ENCODE data around the gene MAGI1. TPM values are rescaled to one million over a fixed set of nuclear protein-coding genes. Genes with fewer than 3 reads are reported as not detected.
A peak's percentile ranks its signal among the peaks of the same experiment; 100 is the strongest.

Gene MAGI1
- total RNA-seq, 1 donor from 2014 or later: 37.5 TPM

DNA sequence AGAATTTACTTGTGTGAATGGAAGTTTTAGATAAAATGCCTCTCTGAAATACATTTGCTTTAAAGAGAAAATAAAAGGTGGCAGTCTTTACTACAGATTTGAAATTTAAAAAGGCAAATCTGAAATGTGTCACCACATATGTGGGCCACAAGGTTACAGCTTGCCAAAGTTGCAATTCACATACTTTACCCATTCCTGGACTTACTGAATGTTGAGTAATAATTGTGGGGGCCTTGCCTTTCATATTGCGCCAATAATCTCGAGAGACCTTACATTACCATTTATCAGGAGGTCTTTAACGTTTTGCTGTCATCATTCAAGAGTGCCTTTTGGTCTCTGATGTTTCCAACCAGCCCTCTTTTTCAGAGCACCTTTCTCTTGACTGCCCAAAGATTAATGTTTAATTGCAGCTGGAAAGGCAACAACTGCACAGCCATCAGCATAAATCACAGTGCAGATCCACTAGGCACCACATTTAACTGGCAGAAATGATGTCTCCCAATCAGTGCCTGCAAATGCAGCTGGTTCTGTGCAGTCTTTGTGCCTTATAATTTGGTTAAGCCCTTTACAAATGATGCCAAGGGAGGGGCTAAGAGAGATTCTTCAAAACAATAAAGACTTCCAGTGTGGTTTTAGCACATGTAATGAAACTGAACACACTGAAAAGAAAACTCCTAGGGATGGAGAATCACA, 206.8 kb downstream of the MAGI1 start:
- ATAC-seq: no peak
- intact Hi-C loops (cut with micrococcal nuclease): no loop called here
- DNase-seq: no peak

DNA sequence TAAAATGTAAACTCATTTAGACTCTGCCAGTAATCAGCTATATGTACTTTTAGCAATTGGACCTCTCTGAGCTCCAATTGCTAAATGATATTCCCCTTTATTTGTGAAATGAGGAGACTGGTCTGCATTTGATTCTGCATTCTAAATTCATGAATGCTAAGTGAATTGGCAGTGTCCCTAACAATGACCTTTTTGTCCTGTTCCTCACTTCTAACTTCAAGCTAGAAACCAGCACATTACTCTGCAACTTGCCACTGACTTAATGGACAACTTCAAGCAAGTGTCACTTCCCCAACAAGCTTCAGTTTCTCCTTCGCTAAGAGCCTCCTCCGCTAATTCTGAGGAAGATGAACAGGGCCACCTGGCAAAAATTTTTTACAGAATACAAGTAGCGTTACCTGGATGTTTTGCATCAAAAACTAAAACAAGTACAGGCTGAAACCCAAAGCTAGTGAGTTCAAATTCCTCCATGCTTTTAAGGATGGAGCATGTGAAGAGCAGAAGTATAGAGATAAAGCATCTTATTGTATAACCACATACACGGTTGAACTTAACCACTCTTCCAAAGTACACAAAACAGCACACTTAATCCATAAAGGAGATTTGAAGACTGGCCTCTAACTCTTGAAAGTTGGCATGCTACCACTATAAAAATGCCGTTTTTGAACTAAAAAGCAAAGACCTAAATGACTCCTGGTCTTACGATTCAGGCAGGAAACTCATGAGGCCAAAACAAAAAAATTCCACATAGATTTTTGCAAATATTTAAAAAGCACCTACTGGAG, 207.6 kb downstream of the MAGI1 start:
- intact Hi-C loops (cut with micrococcal nuclease): no loop called here

DNA sequence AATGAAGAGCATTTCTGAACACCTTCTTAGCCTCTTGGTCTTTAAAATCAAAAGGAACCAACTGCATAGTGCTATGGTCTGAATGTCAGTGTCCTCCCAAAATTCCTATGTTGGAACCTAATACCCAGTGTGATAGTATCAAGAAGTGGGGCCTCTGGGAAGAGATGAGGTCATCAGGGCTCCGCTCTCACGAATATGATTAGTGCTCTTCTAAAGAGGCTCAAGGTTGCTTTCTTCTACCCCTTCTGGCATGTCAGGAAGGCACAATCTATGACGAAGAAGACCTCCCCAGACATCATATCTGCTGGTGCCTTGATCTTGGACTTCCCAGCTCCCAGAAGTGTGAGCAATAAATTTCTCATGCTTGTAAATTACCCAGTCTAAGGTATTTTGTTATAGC, 209.5 kb downstream of the MAGI1 start:
- intact Hi-C loops (cut with micrococcal nuclease): no loop called here
- ATAC-seq (no peak), DNase-seq (no peak)

More for the DNA sequence above, 207.6 kb downstream of the MAGI1 start:
- no peak for DNase-seq
- ATAC-seq: no peak

DNA sequence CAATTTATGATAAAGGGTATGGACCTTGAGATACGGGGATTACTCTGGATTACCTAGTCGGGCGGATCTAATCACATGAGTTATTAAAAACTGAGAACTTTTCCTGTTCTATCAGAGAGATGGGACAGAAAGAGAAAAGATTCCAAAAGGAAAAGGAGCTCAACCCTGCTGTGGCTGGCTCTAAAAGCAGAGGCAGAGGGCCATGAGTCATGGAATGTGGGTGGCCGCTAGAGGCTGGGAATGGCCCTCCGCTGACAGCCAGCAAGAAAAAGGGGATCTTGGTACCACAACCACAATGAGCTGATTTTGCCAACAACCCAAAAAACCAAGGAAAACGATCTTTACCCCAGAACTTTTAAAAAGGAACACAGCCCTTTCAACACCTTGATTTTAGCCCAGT, 210.0 kb downstream of the MAGI1 start:
- ATAC-seq (peak; percentile 22), DNase-seq (no peak)
- intact Hi-C loops (cut with micrococcal nuclease): no loop called here

DNA sequence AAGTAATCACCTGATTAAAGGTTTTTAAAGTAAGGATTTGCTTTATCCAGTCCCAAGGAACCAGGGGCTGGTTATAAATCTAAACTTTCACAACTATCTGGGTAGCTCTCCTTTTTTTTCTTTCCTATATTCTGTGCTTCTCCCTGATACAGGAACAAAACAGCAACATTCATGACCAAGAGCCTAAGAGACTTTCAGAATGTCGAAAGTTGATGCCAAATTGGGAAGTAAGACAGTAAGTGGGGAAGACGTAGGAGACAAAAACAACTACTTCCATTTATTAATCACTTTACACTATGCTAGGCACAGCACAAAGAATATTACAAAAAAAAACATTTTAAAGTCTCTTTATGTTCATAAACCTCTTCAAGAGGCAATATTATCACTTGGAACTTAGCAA, 211.6 kb downstream of the MAGI1 start:
- DNase-seq: no peak
- intact Hi-C loops (cut with micrococcal nuclease): no loop called here
- ATAC-seq: no peak

DNA sequence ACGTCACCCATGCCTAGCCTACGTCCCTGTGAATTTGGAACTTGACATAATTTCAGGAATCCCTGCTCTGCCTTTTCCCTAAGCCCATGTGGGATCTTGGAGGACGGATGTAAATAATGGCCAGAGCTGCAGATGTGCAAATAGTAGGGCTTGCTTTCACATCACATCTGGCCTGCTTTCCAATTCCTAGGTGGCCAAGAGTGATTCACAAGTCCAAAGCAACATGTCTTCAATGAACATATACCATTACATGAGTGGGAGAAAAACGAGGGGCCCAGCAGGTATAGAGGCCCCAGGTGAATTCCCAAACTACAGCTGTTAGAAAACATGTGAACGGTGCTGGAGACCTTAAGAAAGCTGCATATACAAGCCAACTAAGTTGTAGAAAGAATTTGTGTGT, 214.6 kb downstream of the MAGI1 start:
- DNase-seq (no peak), ATAC-seq (no peak)
- intact Hi-C loops (cut with micrococcal nuclease): no loop called here

DNA sequence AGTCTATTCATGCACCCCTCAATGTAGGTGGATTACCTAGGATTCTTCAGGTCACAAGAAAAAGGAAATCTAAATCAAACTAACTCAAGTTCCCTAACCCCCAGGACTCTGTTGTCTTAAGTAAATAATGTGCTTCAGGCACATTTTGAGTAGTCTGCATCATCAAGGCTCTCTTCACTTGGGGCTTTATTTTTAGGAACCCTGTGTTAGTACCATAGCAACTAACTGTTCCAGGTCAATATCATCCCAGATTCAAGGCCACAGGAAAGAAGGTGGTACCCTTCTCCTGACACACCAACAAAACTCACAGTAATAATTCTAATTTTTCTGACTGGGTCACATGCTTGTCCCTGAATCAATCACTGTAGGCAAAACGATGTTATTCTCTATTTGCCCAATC, 218.1 kb downstream of the MAGI1 start:
- intact Hi-C loops (cut with micrococcal nuclease): no loop called here
- ATAC-seq (peak; percentile 72), DNase-seq (no peak)

DNA sequence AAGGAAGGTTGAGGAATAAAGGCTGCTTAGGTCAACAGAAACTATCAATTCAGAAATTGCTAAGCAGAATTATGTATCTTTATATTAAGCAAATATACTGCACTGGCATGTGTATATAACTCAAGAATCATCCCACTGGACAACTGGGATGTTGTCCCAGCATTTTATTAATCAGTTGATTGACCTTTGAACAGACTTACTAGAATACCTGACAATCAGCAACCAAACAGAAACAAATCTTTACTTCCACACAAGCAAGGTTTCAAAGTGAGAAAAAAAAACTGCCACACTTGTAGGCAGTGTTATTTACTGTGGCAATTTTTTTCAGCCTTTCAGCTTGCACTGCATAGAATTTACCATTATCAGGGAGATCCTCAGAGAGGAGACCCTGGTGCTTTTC, 218.8 kb downstream of the MAGI1 start:
- intact Hi-C loops (cut with micrococcal nuclease): no loop called here
- ATAC-seq: no peak
- no peak for DNase-seq

DNA sequence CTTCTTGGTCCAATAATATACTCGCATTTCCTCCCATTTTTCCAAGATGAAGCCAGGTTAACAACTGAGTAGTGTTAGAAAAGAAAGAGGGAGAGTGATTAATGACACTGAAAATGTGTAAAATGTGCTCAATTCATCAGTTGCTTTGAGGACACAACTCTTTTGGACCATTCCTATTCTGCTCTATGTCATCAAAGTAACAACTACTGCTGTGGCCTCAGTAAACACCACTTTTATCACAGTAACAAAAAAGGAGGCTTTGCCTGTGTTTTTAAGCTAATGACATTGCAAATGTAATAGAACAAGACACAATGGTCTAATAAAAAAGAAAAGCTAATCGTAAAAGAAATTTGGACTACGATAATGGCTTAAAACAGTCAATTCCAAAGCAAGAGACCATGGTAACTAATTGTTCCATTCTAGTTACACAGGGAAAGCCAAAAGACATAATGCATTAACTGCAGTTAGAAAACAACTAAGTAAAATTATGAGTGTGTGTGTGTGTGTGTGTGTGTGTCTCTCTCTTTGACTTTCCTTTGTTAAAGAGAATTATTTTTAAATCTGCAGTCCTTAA, 221.1 kb downstream of the MAGI1 start:
- intact Hi-C loops (cut with micrococcal nuclease): no loop called here
- DNase-seq (no peak), ATAC-seq (no peak)

DNA sequence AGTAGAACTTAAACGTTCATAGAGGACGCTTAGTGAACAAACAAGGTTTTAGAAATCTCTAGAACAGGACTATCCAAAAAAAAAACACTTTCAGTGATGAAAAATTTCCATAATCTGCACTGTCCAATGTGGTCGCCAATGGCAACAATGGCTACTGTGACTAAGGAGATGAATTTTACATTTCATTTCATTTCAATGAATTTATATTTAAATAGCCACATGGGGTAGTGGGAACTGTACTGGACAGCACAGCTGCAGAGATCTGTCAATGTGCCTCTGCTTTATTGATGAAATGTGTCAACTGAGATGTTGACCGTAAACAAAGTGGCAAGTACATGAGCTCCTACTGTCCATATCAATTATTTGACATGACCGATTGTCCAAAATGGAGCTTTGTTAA, 222.5 kb downstream of the MAGI1 start:
- DNase-seq: no peak
- no peak for ATAC-seq
- intact Hi-C loops (cut with micrococcal nuclease): no loop called here

DNA sequence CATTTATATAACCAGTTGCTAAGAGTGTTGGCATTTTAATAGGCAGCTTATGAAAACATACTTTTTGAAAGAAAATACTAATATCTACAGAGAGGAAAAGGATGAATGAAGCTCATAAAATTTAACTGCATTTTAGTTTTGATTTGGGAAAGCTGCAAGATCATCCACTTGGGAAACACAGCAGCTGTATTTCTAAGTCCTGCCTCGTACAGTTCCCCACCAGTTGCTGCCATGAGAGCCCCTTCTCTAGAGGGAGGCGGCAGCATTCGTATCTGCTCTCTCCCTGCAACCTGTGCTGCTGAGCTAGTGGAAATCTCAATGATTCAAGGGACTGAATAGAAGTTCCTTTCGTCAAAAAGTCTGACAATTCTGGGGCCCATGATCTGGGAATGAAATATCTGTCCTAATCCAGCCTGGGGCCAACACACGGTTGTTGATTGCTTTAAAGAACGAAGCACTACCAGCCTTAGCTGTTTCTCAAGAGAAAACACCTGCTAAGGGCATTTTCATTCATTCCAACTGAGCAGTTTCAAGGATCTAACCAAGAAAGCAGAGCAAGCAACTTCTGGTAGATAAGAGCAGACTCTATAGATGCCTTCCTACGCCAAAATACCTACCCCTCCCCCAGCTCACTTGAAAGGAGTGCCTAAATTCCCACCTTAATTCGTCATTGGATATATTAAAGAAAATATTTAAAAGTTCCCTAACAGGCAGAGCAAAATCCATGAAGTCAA, 223.7 kb downstream of the MAGI1 start:
- no peak for DNase-seq
- no peak for ATAC-seq
- intact Hi-C loops (cut with micrococcal nuclease): no loop called here

DNA sequence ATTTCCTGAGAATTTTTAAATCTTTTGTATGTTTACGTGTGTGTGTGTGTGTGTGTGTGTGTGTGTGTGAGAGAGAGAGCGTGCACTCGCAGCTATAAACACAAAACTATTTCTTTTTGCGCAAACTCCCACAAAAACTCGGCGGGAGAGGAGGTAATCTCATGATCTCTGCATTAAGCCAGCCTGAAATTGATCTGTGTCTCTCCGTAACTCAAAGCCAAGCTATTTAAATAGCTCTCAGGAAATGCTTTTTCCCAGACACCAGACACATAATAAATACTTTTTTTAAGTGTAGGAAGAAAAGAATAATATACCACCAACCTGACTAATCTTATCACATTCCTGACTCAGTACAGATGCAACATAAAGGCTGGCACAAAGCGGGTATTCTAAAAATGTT, 226.8 kb downstream of the MAGI1 start:
- intact Hi-C loops (cut with micrococcal nuclease): no loop called here
- DNase-seq: no peak
- no peak for ATAC-seq

DNA sequence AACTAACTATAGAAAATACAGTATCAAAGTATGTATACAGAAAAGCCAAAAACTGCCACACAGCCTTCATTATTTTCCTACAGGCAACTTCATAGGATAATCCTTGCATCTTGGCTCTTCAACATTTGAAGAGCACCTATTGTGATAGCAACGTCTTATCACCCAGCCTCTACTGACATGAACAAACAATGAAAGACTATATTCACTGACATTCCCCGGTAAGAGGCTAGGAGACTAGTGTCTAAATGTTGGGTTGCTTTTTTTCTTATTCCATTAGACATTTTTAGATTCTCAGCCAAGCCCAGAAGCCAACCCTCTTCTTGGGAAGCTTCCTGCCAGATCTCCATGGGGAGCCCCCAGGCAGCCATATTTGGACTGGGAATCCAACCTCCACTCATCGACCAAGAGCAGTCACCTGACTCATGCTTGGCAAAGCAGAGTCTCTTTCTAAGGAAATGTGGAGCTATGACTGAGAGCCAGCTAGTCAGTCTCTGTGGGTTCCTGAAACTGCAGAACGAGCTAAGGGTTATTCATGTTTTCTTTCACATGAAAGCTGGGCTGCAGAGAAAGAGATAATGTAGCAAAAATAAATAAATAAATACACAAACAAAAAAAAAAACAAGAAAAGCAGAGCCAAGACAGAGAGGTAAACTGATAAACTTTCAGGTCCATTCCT, 227.5 kb downstream of the MAGI1 start:
- peak; percentile 70 for ATAC-seq
- peak; percentile 30 for DNase-seq
- intact Hi-C loops (cut with micrococcal nuclease): no loop called here

DNA sequence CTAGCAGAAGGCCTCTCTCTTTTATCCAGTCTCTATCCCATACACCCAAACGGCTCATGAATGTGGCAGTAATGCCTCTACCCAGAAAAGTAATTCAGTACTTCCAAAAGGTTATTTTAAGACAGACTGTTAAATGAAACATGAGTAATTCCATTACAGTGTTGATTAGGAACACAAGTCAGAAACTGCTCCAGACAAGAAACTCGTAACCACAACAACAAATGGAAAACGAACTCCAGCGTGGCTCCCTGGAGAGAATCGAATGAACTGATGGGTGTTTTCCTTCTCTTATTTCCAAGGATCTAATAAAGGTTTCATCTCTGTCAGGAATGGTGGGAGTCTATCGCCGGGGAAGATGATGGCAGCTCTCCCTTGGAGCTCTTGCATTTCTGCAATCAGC, 228.4 kb downstream of the MAGI1 start:
- ATAC-seq (peak; percentile 11), DNase-seq (no peak)
- intact Hi-C loops (cut with micrococcal nuclease): no loop called here

DNA sequence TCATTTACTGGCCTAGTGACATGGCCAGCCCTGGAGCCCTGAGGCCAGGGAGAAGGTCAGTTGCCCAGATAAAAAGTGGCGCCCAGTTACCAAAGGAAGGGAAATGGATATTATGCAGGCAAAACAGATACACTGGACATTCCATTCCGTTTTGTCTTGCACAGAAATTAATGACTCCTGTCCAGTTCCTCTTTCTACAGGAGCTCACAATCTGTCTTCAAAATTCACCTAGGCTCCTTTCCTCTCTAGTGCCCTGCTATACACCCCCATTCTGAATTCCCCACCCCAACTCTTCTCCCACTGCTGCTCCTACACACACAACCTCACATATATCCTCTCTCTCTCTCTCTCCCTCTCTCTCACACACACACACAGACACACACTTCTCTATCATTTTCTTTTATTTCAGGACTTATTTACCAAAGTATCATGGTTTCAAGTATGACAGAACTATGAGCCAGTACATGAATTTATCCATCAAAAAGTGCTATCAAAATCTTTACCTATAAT, 229.0 kb downstream of the MAGI1 start:
- DNase-seq (no peak), ATAC-seq (no peak)
- intact Hi-C loops (cut with micrococcal nuclease): no loop called here

DNA sequence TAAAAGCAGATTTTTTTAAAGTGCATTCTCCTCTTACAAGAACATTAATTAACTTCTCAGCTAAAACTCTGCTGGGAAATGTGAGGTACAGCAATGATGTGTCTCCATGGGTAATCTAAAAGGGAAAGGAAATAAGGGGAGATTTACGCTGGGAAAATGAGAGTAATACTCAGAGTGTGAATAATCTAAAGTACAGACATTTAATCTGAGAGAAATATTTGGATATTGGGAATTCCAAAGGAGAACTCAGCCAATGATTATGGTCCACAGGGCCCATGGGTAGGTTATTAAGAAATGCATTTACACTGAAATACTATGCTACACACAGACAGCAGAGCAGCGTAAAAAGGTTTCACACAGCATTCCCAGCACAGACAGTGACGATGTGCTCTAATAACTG, 229.9 kb downstream of the MAGI1 start:
- no peak for DNase-seq
- ATAC-seq: no peak
- intact Hi-C loops (cut with micrococcal nuclease): no loop called here

DNA sequence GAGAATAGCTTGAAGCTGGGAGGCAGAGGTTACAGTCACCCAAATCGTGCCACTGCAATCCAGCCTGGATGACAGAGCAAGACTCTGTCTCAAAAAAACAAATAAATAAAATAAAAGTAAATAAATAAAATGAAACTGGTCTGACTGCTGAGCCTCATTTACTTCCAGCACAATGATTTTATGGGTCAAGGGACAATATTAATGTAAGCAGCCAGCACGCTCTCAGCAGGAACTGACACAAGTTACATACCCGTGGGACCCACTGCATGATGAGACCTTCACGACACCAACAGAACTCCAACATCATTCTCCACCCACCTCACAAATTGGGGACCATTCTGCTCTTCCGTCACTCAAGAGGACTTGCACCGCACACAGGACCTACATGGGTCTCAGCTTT, 230.3 kb downstream of the MAGI1 start:
- intact Hi-C loops (cut with micrococcal nuclease): no loop called here
- ATAC-seq (no peak), DNase-seq (no peak)

DNA sequence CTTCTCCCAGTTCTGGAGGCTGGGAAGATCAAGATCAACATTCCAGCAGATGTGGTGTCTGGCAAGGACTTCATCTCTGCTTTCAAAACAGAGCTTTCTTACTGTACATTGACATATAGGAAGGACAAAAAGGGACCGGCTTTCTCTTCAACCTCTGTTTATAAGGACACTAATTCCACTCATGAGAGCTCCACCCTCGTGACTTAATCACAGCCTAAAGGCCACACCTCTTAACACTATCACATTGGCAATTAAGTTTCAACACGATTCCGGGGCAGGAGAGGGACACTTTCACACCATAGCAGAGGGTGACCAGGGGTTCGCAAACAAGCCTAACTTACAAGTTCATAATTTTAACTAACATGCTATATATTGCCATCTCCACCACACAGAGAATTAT, 231.5 kb downstream of the MAGI1 start:
- DNase-seq (no peak), ATAC-seq (no peak)
- intact Hi-C loops (cut with micrococcal nuclease): no loop called here

DNA sequence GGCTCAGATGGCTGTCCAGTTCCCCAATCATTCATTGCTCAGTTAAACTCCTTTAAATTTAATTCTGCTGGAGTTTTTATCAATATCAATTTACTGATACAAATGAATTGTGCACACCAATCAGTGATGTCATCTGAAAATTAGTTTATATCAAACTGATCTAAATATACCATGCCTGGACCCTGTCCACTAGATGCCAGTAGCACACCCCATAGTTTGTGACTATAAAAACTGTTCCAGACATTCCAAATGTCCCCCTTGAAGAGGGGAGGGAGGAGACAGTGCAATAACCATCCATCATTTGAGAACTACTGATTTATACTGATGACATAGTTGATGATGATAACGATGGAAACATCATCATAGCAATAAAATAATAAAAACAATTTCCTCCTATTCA, 232.1 kb downstream of the MAGI1 start:
- intact Hi-C loops (cut with micrococcal nuclease): no loop called here

More for the DNA sequence above, 232.1 kb downstream of the MAGI1 start:
- ATAC-seq (no peak), DNase-seq (no peak)

Measured in left ventricle myocardium superior (tissue), 1 donor.